K562 (cell line): ENCODE results near the gene LRRC71. TPM values are rescaled to one million over a fixed set of nuclear protein-coding genes. Genes with fewer than 3 reads are reported as not detected.

Experiments used
- ATF7 ChIP-seq: fragments of 450-650 bp; IDR thresholded peaks from 2 replicates; pipeline ENCODE4 v1.7.1; 2014; ENCODE audit warnings: mild to moderate bottlenecking, moderate library complexity
- COPS2 ChIP-seq: fragments of 450-650 bp; conservative IDR thresholded peaks from 2 replicates; pipeline ENCODE4 v1.6.1; 2016; ENCODE audit warnings: mild to moderate bottlenecking, moderate library complexity
- CREBBP ChIP-seq: IDR thresholded peaks from one replicate; pipeline ENCODE4 v1.6.1; 2012; ENCODE audit warnings: low read depth, mild to moderate bottlenecking, control low read depth, inconsistent platforms, low read length
- EGR1 ChIP-seq: fragments of 450-650 bp; conservative IDR thresholded peaks from 2 replicates; pipeline ENCODE4 v1.6.1; 2017; ENCODE audit warnings: mild to moderate bottlenecking
- FOXJ2 ChIP-seq: fragments of 200-800 bp; sonication (Bioruptor generic); IDR thresholded peaks from 2 replicates; pipeline ENCODE4 v1.6.1; 2016; ENCODE audit warnings: missing genetic modification characterization, missing compliant biosample characterization
- KLF1 ChIP-seq: fragments of 450-650 bp; IDR thresholded peaks from 2 replicates; pipeline ENCODE4 v1.6.1; 2016; ENCODE audit warnings: missing genetic modification characterization, missing compliant biosample characterization
- NCOR1 ChIP-seq: fragments of 450-650 bp; IDR thresholded peaks from 2 replicates; pipeline ENCODE4 v1.6.1; 2016; ENCODE audit warnings: mild to moderate bottlenecking, moderate library complexity
- NR1H2 ChIP-seq: sonication (generic); formaldehyde crosslinking; IDR thresholded peaks from 2 replicates; pipeline ENCODE4 v1.4.0; 2020; ENCODE audit warnings: mild to moderate bottlenecking, missing genetic modification reagents
- NRF1 ChIP-seq, 2 experiments: fragments of 450-650 bp; IDR thresholded peaks in 1 of 2; conservative IDR thresholded peaks in 1 of 2; 2 replicates each; pipeline ENCODE4 v1.6.1; 2014; ENCODE audit warnings: mild to moderate bottlenecking in 2 of 2
- PHTF2 ChIP-seq: fragments of 250-450 bp; sonication (Bioruptor Pico); IDR thresholded peaks from 2 replicates; pipeline ENCODE4 v1.5.0; 2021; ENCODE audit warnings: mild to moderate bottlenecking
- SMAD3 ChIP-seq: fragments of 450-650 bp; formaldehyde crosslinking; conservative IDR thresholded peaks from 2 replicates; pipeline ENCODE4 v1.4.0; 2020; ENCODE audit warnings: mild to moderate bottlenecking
- TAF1 ChIP-seq: IDR thresholded peaks from 2 replicates; pipeline ENCODE4 v1.6.1; 2011; ENCODE audit warnings: mild to moderate bottlenecking, low read length, moderate library complexity; ENCODE audit not compliant: insufficient read depth, control insufficient read depth, severe bottlenecking; ENCODE audit errors: extremely low read depth
- ZBED1 ChIP-seq: IDR thresholded peaks from 2 replicates; pipeline ENCODE4 v1.6.1; 2014
- ZC3H11A ChIP-seq: IDR thresholded peaks from 2 replicates; pipeline ENCODE4 v1.6.1; 2012; ENCODE audit warnings: low read depth, low read length, improper control_type of control experiment
- ZFP1 ChIP-seq: fragments of 450-650 bp; formaldehyde crosslinking; IDR thresholded peaks from 2 replicates; pipeline ENCODE4 v1.4.0; 2020; ENCODE audit warnings: mild to moderate bottlenecking, mixed read lengths
- ZNF12 ChIP-seq: sonication (generic); formaldehyde crosslinking; IDR thresholded peaks from 2 replicates; pipeline ENCODE4 v1.4.0; 2020; ENCODE audit warnings: mild to moderate bottlenecking, missing genetic modification reagents
- ZNF146 ChIP-seq: IDR thresholded peaks from one replicate; pipeline ENCODE4 v1.6.1; 2018; ENCODE audit warnings: missing compliant biosample characterization; ENCODE audit not compliant: unreplicated experiment
- ZNF274 ChIP-seq: IDR thresholded peaks from 2 replicates; pipeline ENCODE4 v1.6.1; 2011; ENCODE audit warnings: low read depth, mild to moderate bottlenecking, low read length, moderate library complexity, borderline replicate concordance
- ZNF551 ChIP-seq: fragments of 250-450 bp; sonication (Bioruptor Pico); IDR thresholded peaks from 2 replicates; pipeline ENCODE4 v1.5.0; 2021; ENCODE audit warnings: mild to moderate bottlenecking, moderate library complexity
- ZNF584 ChIP-seq: fragments of 200-800 bp; sonication (Bioruptor generic); IDR thresholded peaks from 2 replicates; pipeline ENCODE4 v1.6.1; 2016; ENCODE audit warnings: low read depth, mild to moderate bottlenecking, missing genetic modification characterization, missing compliant biosample characterization
- ZSCAN29 ChIP-seq: fragments of 450-650 bp; IDR thresholded peaks from 2 replicates; pipeline ENCODE4 v1.6.1; 2017
- ZSCAN32 ChIP-seq: fragments of 450-650 bp; formaldehyde crosslinking; IDR thresholded peaks from 2 replicates; pipeline ENCODE4 v1.4.0; 2020; ENCODE audit warnings: mild to moderate bottlenecking, moderate library complexity
- polyA plus RNA-seq, 8 experiments: library from polyadenylated mRNA; depleted of rRNA in 4 of 8; stranded (reverse) in 5 of 8; unstranded in 3 of 8; fragments of >200 nt; fragmentation: Nextera tagmentation in 2 of 8; fragmentation: Illumina TruSeq in 1 of 8; extraction: Ambion mirVana in 2 of 8; extraction: Trizol in 1 of 8; gene quantifications; 2 replicates each; pipeline versions ENCODE4 v1.2.1 to v1.2.3, GENCODE V29; 2011 to 2014; ENCODE audit warnings: inconsistent platforms in 1 of 8, missing spikeins in 1 of 8
- total RNA-seq, 7 experiments: library from RNA; depleted of rRNA in 6 of 7; stranded (reverse); fragments of >200 nt in 6 of 7; fragmentation: Illumina TruSeq in 2 of 7; extraction: Trizol in 2 of 7; gene quantifications; 2 replicates each; pipeline versions ENCODE4 v1.2.1 to v1.2.3, GENCODE V29; 2011 to 2021; ENCODE audit warnings: low replicate concordance in 1 of 7
- TF ChIP-seq, protein P1 (sequence below): fragments of 450-650 bp; IDR thresholded peaks from 2 replicates; pipeline ENCODE4 v1.6.1; 2017; ENCODE audit warnings: mild to moderate bottlenecking, moderate library complexity
- TF ChIP-seq, protein P2 (sequence below): sonication (generic); formaldehyde crosslinking; IDR thresholded peaks from 2 replicates; pipeline ENCODE4 v1.8.0; 2023; ENCODE audit warnings: mild to moderate bottlenecking, missing genetic modification reagents

LRRC71 gene
- total and polyA plus RNA-seq, 9 of the 15 experiments (the other 6 are each of a cell fraction or from before 2014, with no cell fraction given) = 0.06 to 1.2 (median 0.51) TPM; not detected in 1

DNA sequence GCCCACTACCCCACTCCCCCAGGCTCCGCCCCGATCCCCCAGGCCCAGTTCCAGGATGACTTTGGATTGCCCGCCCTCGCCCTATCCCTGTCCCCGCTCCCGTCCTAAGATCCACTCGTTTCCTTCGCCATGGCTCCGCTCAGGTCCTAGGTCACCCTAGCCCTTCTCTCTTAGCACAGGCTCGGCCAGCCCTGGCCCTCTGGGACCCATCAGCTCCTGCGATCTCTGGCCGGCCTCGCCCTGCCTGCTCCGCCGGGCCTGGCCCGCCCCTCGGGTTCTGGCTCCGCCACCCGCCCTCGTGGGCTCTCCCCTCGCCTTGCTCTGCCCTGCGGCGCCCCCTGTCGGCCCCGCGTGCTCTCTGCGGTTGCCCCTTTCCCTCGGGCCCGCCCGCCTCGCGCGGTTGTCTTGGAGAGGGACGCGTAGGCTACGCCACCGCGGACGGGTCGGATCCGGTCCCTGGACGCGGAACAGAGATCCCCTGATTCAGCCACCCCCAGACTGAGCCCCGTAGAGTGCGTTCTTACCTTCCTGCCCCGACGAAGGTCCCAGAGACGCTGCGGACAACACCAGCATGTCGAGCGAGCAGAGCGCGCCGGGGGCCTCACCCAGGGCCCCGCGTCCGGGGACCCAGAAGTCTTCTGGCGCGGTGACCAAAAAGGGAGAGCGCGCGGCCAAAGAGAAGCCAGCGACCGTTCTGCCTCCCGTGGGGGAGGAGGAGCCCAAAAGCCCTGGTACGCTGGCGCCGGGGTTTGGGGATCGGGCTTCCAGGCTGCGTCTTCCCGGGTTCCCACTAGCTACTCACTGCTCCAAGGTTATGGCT is at the start of gene LRRC71 (continued):
- TF ChIP-seq ZFP1 (CRISPR knock-in tag) (no peak), NCOR1 (no peak), ZSCAN29 (0 out of 2 replicates have a peak, but pooled peaks have one; percentile 43), NRF1 (conservative IDR thresholded peaks at IDR 0.05 in 1 of 2, IDR thresholded peaks at IDR 0.05 in 1 of 2) (peak in 1 of 2 experiments; percentile 39; a peak in 1 of 4 replicates), SMAD3 (no peak), FOXJ2 (tag) (no peak), ATF7 (peak; percentile 66; the same call in 1 of the 2 replicates), NR1H2 (CRISPR knock-in tag) (no peak), ZSCAN32 (no peak), PHTF2 (CRISPR knock-in tag) (no peak), KLF1 (tag) (peak; percentile 80; the same call in 1 of the 2 replicates), TAF1 (no peak), ZNF12 (CRISPR knock-in tag) (no peak), ZBED1 (no peak), COPS2 (no peak), ZNF274 (no peak), ZC3H11A (no peak), ZNF146 (CRISPR knock-in tag) (no peak), EGR1 (peak; percentile 45; the same call in 1 of the 2 replicates), ZNF551 (CRISPR knock-in tag) (no peak), CREBBP (no peak), ZNF584 (CRISPR knock-in tag) (no peak)
- TF ChIP-seq, protein P1, sequence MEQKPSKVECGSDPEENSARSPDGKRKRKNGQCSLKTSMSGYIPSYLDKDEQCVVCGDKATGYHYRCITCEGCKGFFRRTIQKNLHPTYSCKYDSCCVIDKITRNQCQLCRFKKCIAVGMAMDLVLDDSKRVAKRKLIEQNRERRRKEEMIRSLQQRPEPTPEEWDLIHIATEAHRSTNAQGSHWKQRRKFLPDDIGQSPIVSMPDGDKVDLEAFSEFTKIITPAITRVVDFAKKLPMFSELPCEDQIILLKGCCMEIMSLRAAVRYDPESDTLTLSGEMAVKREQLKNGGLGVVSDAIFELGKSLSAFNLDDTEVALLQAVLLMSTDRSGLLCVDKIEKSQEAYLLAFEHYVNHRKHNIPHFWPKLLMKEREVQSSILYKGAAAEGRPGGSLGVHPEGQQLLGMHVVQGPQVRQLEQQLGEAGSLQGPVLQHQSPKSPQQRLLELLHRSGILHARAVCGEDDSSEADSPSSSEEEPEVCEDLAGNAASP = no peak
- TF ChIP-seq, protein P2, sequence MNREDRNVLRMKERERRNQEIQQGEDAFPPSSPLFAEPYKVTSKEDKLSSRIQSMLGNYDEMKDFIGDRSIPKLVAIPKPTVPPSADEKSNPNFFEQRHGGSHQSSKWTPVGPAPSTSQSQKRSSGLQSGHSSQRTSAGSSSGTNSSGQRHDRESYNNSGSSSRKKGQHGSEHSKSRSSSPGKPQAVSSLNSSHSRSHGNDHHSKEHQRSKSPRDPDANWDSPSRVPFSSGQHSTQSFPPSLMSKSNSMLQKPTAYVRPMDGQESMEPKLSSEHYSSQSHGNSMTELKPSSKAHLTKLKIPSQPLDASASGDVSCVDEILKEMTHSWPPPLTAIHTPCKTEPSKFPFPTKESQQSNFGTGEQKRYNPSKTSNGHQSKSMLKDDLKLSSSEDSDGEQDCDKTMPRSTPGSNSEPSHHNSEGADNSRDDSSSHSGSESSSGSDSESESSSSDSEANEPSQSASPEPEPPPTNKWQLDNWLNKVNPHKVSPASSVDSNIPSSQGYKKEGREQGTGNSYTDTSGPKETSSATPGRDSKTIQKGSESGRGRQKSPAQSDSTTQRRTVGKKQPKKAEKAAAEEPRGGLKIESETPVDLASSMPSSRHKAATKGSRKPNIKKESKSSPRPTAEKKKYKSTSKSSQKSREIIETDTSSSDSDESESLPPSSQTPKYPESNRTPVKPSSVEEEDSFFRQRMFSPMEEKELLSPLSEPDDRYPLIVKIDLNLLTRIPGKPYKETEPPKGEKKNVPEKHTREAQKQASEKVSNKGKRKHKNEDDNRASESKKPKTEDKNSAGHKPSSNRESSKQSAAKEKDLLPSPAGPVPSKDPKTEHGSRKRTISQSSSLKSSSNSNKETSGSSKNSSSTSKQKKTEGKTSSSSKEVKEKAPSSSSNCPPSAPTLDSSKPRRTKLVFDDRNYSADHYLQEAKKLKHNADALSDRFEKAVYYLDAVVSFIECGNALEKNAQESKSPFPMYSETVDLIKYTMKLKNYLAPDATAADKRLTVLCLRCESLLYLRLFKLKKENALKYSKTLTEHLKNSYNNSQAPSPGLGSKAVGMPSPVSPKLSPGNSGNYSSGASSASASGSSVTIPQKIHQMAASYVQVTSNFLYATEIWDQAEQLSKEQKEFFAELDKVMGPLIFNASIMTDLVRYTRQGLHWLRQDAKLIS (CRISPR knock-in tag) = no peak
